T47D (cell line): ENCODE results near the gene ST13.
"Not testable (repeated sequence)": the region's sequence is repeated elsewhere in the genome, so short reads cannot be mapped to it uniquely, and the experiment has no call there.

ENCODE experiments used
- DNase-seq, 2 experiments: peaks; one replicate each; pipeline versions ENCODE4 v3.0.0 to v3.0.0-alpha.2; 2011 to 2012; ENCODE audit warnings: low read depth in 1 of 2, low spot score in 1 of 2
- JUND ChIP-seq: IDR thresholded peaks from 2 replicates; pipeline ENCODE4 v1.6.1; 2012; ENCODE audit warnings: low read depth
- in situ Hi-C: cut with HindIII; loops from 2 replicates; pipeline ENCODE4 v1.10.0; 2016; ENCODE audit warnings: low sequenced_read_pairs, low pct_unique_long_range_greater_than_20kb

The ST13 gene

GRCh38 chr22:40862537-40862936 lies 6.1 kb upstream of the ST13 start:
- TF ChIP-seq JUND: no peak
- no peak for DNase-seq
- in situ Hi-C loops: no loop called here

- in situ Hi-C loops: no loop called here
- no peak for DNase-seq
- TF ChIP-seq JUND: no peak
These were observed 5.6 kb upstream of the ST13 start, which contains the start of gene DNAJB7 for GRCh38 chr22:40862013-40862412. Gene DNAJB7 (minus strand): TSS chr22:40862113. CDS start chr22:40861994, 119 bp downstream.

GRCh38 chr22:40857309-40857855 lies 943 bp upstream of the ST13 start:
- TF ChIP-seq JUND: no peak
- DNase-seq: peak in 1 of 2 experiments; percentile 1
- in situ Hi-C loops: no loop called here

- in situ Hi-C loops: no loop called here
These were observed 393 bp downstream of the ST13 start for GRCh38 chr22:40855979-40856512.

GRCh38 chr22:40855071-40855978 lies 1.1 kb downstream of the ST13 start:
- TF ChIP-seq JUND: no peak
- in situ Hi-C loops: no loop called here
- no peak for DNase-seq

More at GRCh38 chr22:40855979-40856512, 393 bp downstream of the ST13 start:
- DNase-seq: peak in 1 of 2 experiments; percentile 22
- no peak for TF ChIP-seq JUND

GRCh38 chr22:40853961-40854360 lies 2.5 kb downstream of the ST13 start:
- no peak for DNase-seq
- in situ Hi-C loops: no loop called here
- TF ChIP-seq JUND: no peak

- TF ChIP-seq JUND: no peak
- in situ Hi-C loops: no loop called here
- DNase-seq: no peak
These were observed 3.1 kb downstream of the ST13 start for GRCh38 chr22:40853333-40853732.

- DNase-seq, in situ Hi-C loops: not testable (repeated sequence)
These were observed 10.6 kb downstream of the ST13 start for GRCh38 chr22:40845816-40846215.

GRCh38 chr22:40844951-40845350 lies 11.5 kb downstream of the ST13 start:
- no peak for DNase-seq
- in situ Hi-C loops: no loop called here
- TF ChIP-seq JUND: no peak

- in situ Hi-C loops: no loop called here
- TF ChIP-seq JUND: no peak
- no peak for DNase-seq
These were observed 18.0 kb downstream of the ST13 start for GRCh38 chr22:40838486-40838885.

- in situ Hi-C loops: no loop called here
These were observed 21.8 kb downstream of the ST13 start for GRCh38 chr22:40834619-40835018.

GRCh38 chr22:40829131-40829530 lies 27.3 kb downstream of the ST13 start:
- in situ Hi-C loops: no loop called here
- TF ChIP-seq JUND: no peak
- no peak for DNase-seq

More at GRCh38 chr22:40834619-40835018, 21.8 kb downstream of the ST13 start:
- TF ChIP-seq JUND: no peak
- no peak for DNase-seq
